Keratinocyte (primary cell): ENCODE measurements around the gene DSC3.

Experiments used
- CTCF ChIP-seq, 3 experiments: IDR thresholded peaks in 1 of 3; conservative IDR thresholded peaks in 1 of 3; optimal IDR thresholded peaks in 1 of 3; 2 replicates in 2 of 3; 3 replicates in 1 of 3; pipeline versions ENCODE3 to v1.5.1; 2011; ENCODE audit warnings: low read length in 3 of 3, mild to moderate bottlenecking in 3 of 3, moderate library complexity in 2 of 3, control low read depth in 1 of 3, inconsistent platforms in 1 of 3; ENCODE audit not compliant: insufficient read depth in 2 of 3; ENCODE audit errors: extremely low read depth in 1 of 3
- EZH2 ChIP-seq: IDR thresholded peaks from one replicate; pipeline ENCODE4 v1.6.1; 2012; ENCODE audit warnings: inconsistent platforms, mild to moderate bottlenecking, low read length, moderate library complexity

DNA sequence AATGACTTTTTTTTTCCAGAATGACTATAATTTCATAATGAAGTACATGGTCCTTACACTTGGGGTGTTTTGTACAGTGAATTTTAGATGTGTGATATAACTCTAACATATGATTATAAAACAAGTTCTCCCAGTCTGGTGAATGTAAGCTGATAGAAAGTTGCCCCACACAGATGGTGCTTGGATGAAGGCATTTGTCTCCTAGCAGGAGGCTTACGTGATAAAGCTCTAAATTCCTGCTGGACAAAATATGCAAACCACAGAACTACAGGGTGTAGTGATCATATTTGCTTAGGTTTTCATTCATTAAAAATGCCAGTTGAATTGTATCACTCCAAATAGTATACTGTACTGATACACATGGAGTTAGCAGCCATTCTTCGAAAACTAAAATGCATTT lies 85.5 kb downstream of the DSC3 start:
- TF ChIP-seq CTCF (optimal IDR thresholded peaks at IDR 0.05 in 1 of 3, IDR thresholded peaks at IDR 0.05 in 1 of 3, conservative IDR thresholded peaks at IDR 0.05 in 1 of 3; ENCODE audit: extremely low read depth in 1 of 3, insufficient read depth in 2 of 3, low read length in 3 of 3): no peak
- TF ChIP-seq EZH2: no peak
